ENCODE results near the gene AGAP5. TPM values are rescaled to one million over a fixed set of nuclear protein-coding genes. Genes with fewer than 3 reads are reported as not detected.

Gene AGAP5
- total RNA-seq, 1 donor from 2014 or later: 12.8 TPM

DNA sequence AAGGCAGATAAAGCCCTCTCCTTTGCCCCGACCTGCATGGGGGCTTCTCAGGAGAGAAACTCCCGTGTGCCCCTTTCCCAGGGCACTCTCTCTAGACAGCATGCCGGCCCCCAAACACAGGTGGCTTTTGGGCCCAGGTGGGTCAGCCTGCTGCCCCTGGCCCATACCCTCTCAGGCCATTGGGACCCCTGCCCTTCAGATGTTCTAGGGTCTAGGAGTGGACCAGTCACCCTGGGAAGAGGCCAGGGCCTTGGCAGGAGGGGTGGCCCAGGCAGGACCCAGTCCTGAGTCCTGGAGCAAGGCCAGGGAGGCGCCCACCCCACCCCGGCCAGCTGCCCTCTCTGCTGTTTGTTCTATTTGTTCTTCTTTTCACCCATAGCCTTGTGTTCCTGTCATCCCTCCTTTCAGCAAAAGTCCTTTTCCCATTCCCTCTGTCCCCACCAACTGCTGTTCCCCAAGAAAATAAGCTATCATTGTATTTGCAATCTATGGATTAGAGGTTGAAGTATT lies 36.9 kb upstream of the AGAP5 start:
- Mint-ChIP-seq H3K27ac (no peak overlapping the region), H3K9me3 (no peaks in the 10 kb centered on the region), H3K36me3 (peaks cover 5% of the 10 kb centered on the region), H3K4me1 (peaks cover 8% of the 10 kb centered on the region), H3K27me3 (ENCODE audit: low read depth) (no peaks in the 10 kb centered on the region), H3K4me3 (no peak overlapping the region)
- TF ChIP-seq, protein P1, sequence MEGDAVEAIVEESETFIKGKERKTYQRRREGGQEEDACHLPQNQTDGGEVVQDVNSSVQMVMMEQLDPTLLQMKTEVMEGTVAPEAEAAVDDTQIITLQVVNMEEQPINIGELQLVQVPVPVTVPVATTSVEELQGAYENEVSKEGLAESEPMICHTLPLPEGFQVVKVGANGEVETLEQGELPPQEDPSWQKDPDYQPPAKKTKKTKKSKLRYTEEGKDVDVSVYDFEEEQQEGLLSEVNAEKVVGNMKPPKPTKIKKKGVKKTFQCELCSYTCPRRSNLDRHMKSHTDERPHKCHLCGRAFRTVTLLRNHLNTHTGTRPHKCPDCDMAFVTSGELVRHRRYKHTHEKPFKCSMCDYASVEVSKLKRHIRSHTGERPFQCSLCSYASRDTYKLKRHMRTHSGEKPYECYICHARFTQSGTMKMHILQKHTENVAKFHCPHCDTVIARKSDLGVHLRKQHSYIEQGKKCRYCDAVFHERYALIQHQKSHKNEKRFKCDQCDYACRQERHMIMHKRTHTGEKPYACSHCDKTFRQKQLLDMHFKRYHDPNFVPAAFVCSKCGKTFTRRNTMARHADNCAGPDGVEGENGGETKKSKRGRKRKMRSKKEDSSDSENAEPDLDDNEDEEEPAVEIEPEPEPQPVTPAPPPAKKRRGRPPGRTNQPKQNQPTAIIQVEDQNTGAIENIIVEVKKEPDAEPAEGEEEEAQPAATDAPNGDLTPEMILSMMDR (IDR thresholded peaks at IDR 0.05; ENCODE audit: unreplicated experiment): no peak
- DNase-seq (ENCODE audit: low spot score in 2 of 2, unreplicated experiment in 2 of 2): no peak

DNA sequence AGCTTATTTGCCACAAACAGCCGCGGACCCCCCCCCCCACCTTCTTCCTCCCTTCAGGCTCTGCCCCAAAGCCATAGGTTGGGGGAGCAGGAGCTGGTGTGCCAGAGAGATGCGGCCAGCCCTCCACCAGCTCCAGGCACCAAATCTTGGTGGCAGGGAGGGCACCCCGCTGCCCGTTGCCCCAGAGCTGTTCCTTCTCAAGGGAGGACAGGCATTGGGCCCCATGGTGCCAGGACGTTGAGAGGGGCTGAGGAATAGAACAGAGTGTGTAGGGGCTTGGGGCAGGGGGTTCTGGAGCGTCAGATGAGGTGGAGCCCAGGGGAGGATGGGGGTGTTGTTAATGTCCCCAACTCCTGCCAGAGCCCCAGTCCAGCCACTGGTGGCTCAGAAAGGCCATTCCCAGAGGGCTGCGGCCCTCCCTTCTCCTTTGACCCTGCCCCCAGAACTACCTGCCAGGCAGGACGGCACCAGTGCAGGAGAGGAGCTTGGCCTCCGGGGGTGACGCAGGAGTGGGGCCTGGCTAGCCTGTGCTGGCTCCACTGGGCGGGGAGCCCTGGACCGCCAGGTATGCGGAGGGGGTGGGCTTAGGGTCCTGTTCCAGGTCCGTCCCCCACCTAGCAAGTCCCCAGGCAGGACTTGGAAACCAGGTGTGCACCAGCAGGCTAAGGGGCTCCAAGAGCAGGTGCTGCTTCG lies 36.3 kb upstream of the AGAP5 start:
- Mint-ChIP-seq H3K9me3 (no peaks in the 10 kb centered on the region), H3K4me3 (no peak overlapping the region), H3K36me3 (peaks cover 5% of the 10 kb centered on the region), H3K4me1 (peaks cover 11% of the 10 kb centered on the region), H3K27me3 (ENCODE audit: low read depth) (no peaks in the 10 kb centered on the region), H3K27ac (no peak overlapping the region)
- DNase-seq (ENCODE audit: low spot score in 2 of 2, unreplicated experiment in 2 of 2): no peak
- TF ChIP-seq, protein P1 (IDR thresholded peaks at IDR 0.05; ENCODE audit: unreplicated experiment): no peak

DNA sequence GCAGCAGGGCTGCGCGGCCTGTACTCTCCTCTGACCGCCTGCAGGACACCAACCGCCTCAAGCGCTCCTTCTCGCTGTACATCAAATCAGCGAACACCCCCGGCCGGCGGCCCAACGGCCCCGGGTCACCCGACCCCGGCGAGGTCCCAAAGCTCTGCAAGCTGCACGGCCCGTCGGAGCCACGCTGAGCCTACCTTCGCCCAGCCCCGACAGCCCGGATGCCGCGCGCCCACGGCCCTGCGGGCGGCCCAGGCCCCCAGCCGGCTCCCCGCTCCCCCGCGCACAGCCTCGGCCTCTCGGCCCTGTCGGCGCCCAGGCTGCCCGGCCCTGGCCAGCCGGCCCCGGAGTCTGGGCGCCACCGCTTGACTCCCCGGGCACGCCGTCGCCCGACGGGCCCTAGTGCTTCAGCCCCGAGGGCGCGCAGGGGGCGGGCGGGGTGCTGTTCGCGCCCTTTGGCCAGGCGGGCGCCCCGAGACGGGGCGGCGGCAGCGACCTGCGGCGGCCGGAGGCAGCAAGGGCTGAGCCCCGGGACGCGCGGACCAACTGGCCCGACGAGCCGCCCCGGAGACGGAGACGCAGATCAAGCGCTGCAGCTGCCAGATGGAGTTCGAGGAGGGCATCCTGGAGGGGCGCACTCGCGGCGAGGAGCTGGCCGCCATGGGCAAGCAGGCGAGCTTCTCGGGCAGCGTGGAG lies 35.2 kb upstream of the AGAP5 start:
- DNase-seq (ENCODE audit: low spot score in 2 of 2, unreplicated experiment in 2 of 2): no peak

DNA sequence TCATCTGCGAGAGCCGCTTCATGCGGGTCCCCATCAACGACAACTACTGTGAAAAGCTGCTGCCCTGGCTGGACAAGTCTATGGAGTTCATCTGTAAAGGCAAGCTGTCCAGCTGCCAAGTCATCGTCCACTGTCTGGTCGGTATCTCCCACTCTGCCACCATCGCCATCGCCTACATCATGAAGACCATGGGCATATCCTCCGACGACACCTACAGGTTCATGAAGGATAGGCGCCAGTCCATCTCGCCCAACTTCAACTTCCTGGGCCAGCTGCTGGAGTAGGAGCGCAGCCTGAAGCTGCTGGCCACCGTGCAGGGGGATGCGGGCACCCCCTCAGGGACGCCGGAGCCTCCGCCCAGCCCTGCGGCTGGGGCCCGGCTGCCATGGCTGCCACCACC lies 34.5 kb upstream of the AGAP5 start:
- no peaks in the 10 kb centered on the region for H3K27me3 Mint-ChIP-seq (ENCODE audit: low read depth)
- H3K36me3 Mint-ChIP-seq: peaks cover 2% of the 10 kb centered on the region
- H3K9me3 Mint-ChIP-seq: no peaks in the 10 kb centered on the region
- no peak for DNase-seq (ENCODE audit: low spot score in 2 of 2, unreplicated experiment in 2 of 2)
- peak overlapping the region; percentile 38 for H3K4me3 Mint-ChIP-seq
- H3K27ac Mint-ChIP-seq: no peak overlapping the region
- peaks cover 11% of the 10 kb centered on the region for H3K4me1 Mint-ChIP-seq
- TF ChIP-seq, protein P1 (IDR thresholded peaks at IDR 0.05; ENCODE audit: unreplicated experiment): no peak

More for the DNA sequence above, 35.2 kb upstream of the AGAP5 start:
- TF ChIP-seq, protein P1 (IDR thresholded peaks at IDR 0.05; ENCODE audit: unreplicated experiment): no peak
- H3K9me3 Mint-ChIP-seq: no peaks in the 10 kb centered on the region
- H3K27me3 Mint-ChIP-seq (ENCODE audit: low read depth): no peaks in the 10 kb centered on the region
- H3K36me3 Mint-ChIP-seq: peaks cover 5% of the 10 kb centered on the region
- peaks cover 11% of the 10 kb centered on the region for H3K4me1 Mint-ChIP-seq
- H3K27ac Mint-ChIP-seq: no peak overlapping the region
- H3K4me3 Mint-ChIP-seq: no peak overlapping the region

DNA sequence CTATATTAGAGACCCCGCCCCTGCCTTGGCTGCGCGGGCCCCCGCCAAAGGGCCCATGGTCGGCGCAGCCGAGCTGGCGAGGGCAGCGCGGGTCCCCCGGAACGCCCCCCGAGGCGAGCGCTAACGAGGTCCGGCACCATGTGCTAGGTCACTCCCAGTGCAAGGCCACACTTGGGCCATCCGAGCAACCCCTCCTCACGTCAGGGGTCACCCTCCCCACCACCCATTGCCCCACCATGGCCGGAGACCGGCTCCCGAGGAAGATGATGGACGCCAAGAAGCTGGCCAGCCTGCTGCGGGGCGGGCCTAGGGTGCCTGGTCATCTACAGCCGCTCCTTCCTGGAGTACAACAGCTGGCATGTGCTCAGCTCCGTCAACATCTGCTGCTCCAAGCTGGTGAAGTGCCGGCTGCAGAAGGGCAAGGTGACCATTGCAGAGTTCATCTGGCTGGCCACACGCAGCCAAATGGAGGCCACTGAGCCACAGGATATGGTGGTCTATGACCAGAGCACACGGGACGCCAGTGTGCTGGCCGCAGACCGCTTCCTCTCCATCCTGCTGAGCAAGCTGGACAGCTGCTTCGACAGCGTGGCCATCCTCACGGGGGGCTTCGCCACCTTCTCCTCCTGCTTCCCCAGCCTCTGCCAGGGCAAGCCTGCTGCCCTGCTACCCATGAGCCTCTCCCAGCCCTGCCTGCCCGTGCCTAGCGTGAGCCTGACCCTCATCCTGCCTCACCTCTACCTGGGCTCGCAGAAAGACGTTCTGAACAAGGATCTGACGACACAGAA lies 33.9 kb upstream of the AGAP5 start:
- peaks cover 11% of the 10 kb centered on the region for H3K4me1 Mint-ChIP-seq
- peak overlapping the region; percentile 38 for H3K4me3 Mint-ChIP-seq
- H3K27me3 Mint-ChIP-seq (ENCODE audit: low read depth): no peaks in the 10 kb centered on the region
- TF ChIP-seq, protein P1 (IDR thresholded peaks at IDR 0.05; ENCODE audit: unreplicated experiment): no peak
- H3K36me3 Mint-ChIP-seq: peaks cover 2% of the 10 kb centered on the region
- H3K9me3 Mint-ChIP-seq: no peaks in the 10 kb centered on the region
- no peak for DNase-seq (ENCODE audit: low spot score in 2 of 2, unreplicated experiment in 2 of 2)
- H3K27ac Mint-ChIP-seq: no peak overlapping the region

Measured in mesothelial cell of epicardium (in vitro differentiated cells).